GM13976 (cell line): ENCODE results near the gene ANKLE2.

ENCODE experiments used
- DNase-seq: peaks from one replicate; pipeline ENCODE4 v3.0.0; 2012; ENCODE audit warnings: low spot score
- in situ Hi-C: fragments of 300-500 bp; cut with MboI; formaldehyde crosslinking; loops from one replicate; pipeline ENCODE4 v1.12.0; 2022; ENCODE audit warnings: low sequenced_read_pairs, mixed read lengths, inconsistent platforms; ENCODE audit not compliant: unreplicated experiment
- TF ChIP-seq, protein P1 (sequence below): IDR thresholded peaks from 2 replicates; pipeline ENCODE4 v1.5.1; 2012; ENCODE audit warnings: borderline replicate concordance, mild to moderate bottlenecking; ENCODE audit not compliant: insufficient read depth; ENCODE audit errors: extremely low read depth, missing control alignments, control extremely low read depth

The ANKLE2 gene

DNA sequence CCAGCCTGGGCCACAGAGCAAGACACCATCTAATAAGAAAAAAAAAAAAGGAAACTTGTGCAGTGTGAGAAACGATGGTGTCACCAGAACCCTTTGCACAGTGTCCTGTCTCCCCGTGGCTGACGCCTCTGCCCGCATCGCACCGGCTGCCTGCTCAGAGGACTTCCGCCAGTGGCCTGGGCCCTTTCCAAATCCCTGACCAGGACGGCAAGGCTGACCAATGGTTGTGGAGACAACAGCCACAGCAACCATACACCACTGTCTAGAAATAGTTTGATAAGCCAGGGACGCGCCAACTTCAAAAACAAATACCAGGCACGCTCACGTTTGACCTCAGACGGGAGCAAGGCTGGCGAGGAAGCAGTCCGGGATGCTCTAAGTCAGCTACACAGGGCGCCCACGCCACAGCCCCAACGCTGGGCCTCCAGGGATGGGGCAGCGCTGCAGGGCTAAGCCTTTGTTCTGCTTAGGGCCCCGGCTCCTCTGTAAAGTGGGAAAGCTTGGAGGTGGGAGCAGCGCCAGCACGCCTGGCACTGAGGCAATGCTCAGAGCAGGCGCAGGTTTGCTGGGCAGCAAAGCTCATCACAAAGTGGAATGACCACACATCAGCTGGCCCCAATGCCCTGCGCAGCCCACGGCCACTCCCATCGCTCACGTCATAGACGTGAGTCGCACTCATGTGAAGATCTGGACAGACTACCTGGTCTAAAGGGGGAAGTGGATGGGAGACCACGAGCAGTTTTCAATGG is 38.4 kb downstream of the ANKLE2 start:
- in situ Hi-C loops, result no loop called here
- TF ChIP-seq, protein P1, sequence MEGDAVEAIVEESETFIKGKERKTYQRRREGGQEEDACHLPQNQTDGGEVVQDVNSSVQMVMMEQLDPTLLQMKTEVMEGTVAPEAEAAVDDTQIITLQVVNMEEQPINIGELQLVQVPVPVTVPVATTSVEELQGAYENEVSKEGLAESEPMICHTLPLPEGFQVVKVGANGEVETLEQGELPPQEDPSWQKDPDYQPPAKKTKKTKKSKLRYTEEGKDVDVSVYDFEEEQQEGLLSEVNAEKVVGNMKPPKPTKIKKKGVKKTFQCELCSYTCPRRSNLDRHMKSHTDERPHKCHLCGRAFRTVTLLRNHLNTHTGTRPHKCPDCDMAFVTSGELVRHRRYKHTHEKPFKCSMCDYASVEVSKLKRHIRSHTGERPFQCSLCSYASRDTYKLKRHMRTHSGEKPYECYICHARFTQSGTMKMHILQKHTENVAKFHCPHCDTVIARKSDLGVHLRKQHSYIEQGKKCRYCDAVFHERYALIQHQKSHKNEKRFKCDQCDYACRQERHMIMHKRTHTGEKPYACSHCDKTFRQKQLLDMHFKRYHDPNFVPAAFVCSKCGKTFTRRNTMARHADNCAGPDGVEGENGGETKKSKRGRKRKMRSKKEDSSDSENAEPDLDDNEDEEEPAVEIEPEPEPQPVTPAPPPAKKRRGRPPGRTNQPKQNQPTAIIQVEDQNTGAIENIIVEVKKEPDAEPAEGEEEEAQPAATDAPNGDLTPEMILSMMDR, result no peak
- no peak for DNase-seq

DNA sequence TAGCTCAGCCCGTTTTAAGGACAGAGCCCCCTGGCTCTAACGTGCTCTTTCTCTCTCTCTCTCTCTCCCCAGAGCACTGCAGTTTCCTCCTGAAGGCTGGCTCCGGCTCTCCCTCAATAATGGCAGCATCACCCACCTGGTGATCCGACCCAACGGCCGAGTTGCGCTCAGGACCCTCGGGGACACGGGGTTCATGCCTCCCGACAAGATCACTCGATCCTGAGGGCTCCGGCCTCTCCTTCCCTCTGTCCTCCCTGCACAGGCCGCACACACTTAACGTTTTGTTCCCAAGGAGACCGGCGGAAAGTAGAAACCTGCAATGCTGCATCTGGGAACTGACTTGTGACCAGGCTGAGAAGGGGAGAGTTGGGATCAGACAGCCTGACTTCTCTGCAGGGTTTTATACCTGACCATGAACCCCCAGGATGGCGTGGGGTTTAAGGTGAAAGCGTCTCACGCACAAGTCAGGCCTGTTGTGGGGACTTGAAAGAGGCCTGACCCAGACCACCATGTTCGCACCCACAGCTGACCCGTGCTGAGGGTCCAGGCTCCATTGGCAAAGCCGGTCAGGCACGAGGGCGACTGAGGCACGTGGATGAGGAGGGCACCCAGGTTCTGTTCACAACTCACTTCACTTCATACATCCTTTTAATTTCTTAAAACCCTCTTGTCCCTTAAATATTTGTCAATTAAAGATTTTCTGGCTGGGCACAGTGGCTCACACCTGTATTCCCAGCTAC is 40.9 kb downstream of the ANKLE2 start:
- in situ Hi-C loops, result no loop called here
- TF ChIP-seq, protein P1, result no peak

DNA sequence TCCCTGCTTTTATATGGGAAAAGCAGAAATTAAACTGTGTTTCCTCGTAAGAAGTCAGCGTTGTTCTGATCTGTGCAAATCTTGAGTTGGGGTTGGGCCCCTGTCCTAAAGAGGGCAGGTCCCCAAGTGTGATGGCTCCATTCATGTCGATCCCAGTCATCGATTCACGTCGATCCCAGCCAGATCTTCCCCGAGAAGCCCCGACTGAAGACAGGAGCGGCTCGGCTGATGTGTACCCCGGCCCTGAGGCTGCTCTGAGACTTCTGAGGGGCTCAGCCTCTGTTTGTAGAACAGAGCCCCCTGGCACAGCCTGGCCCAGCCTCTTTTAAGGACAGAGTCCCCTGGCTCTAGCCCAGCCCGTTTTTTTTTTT is 41.7 kb downstream of the ANKLE2 start:
- in situ Hi-C loops, result no loop called here
- no peak for DNase-seq

More for the DNA sequence above, 40.9 kb downstream of the ANKLE2 start:
- DNase-seq, result no peak

DNA sequence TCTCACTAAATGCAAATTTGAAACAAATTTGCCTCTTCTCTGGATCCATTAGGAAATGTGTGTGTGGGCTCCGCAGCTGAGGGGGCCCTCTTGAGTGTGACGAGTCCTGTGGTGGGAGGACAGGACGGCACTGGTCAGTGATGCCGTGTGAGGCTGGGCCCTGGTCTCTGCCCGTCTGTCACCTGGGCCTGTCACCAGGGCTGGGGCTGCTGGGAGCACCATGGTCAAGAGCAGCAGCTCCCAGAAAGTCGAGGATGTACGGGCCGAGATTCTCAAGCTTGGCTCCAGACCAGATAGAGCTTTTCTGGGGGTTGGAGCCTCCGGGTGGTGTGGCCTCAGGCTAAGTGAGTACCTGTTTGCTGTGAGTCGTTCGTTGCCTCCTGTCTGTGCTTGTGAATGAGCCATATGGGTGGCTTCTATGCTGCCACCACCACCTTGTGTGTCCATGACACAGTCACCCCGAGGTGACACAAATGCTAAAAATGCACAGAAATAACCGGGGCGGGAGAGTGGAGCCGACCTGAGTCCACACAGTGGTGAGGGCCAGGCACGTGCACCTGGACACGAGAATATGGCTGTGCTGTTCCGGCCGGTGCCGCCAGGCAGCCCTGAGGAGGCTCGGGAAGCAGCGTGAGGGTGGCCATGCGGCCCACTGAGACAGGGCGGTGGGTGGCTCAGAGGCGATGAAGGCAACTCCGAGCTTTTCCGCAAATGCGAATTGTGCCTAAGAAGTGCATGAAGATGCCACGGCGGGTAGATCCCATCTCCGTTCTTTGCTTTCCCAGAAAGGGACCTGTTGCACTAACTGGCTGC is 42.3 kb downstream of the ANKLE2 start:
- TF ChIP-seq, protein P1, result no peak
- DNase-seq, result no peak
- in situ Hi-C loops, result no loop called here

More for the DNA sequence above, 41.7 kb downstream of the ANKLE2 start:
- TF ChIP-seq, protein P1, result no peak

DNA sequence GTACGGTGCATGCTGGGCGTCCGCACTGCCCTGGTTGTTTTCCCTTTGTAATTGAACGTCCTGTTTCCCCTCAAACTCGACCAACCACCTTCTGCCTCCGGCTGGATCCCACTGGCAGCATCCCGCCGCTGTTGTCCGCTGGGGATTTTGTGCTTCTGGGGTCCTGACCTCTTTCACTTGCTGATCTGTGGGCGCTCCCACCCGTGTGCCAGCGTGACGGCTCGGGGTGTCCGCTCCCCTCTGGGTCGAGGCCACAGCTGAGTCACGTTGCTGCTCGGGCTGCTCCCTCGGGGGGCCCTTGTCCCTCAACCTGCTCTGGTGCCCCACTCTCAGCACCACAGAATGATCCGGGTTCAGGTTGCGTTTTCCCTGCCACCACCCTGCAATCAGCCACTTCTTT is 43.0 kb downstream of the ANKLE2 start:
- DNase-seq, result no peak
- in situ Hi-C loops, result no loop called here
- TF ChIP-seq, protein P1, result no peak
